ENCODE data around the gene EFNB1. TPM values are rescaled to one million over a fixed set of nuclear protein-coding genes. Genes with fewer than 3 reads are reported as not detected.

EFNB1 gene
- polyA plus RNA-seq, 1 donor (not counting 4 experiments of a cell fraction or from before 2014, with no cell fraction given) = 90.3 TPM

DNA sequence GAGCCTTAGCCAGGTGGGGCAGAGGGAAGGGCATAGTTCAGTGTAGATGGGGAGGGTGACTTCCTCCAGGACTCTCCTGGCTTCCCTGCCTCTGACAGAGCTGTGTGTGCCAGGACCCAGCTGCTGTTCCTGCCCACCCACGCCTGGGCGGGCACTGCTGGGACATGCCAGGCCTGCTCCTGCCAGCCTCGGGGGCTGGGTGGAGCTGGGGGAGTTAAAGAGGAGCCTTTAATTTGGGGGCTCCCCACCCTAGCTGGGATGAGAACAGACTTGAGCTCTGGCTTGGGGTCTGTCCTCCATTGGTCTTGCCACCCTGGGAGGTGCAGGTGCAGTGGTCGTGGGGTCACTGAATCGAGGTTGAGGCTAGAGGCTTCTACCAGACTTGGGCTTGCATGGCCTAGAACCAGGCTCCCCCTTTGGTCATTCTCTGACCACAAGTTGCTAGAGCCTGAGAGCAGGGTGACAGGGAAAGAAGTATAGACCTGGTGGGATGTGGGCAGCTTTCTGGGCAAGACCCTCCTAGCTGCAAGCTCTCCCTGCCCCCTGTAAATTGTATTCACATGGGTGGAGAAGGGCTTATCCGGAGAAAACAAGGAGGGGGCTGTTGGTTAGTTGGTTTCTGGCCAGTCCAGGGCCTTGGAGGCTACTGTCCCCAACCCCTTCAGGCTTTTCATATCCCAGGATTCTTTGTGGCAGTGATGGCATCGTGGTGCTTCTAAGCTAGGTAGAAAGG lies 5.7 kb downstream of the EFNB1 start:
- H3K27ac ChIP-seq (ENCODE audit: control insufficient read depth, insufficient read depth, low read length) = peak overlapping the region; percentile 92
- peaks cover 23% of the 10 kb centered on the region for H4K20me1 ChIP-seq (ENCODE audit: control insufficient read depth, extremely low read depth, insufficient read depth, low read length)
- H3K4me1 ChIP-seq (ENCODE audit: control insufficient read depth, extremely low read depth, insufficient read depth, low read length) = peaks cover 51% of the 10 kb centered on the region
- no peaks in the 10 kb centered on the region for H3K27me3 ChIP-seq (ENCODE audit: control insufficient read depth, extremely low read depth, insufficient read depth, low read length)
- H2AFZ ChIP-seq (ENCODE audit: control insufficient read depth, low read length) = no peak overlapping the region
- peaks cover 4% of the 10 kb centered on the region for H3K9me1 ChIP-seq (ENCODE audit: control insufficient read depth, extremely low read depth, insufficient read depth, low read length)
- no peak for DNase-seq (ENCODE audit: low read depth, low spot score)
- no peak for FAIRE-seq
- H3K9me3 ChIP-seq (ENCODE audit: control insufficient read depth, low read depth, low read length) = no peaks in the 10 kb centered on the region
- H3K9ac ChIP-seq (ENCODE audit: control insufficient read depth, extremely low read depth, insufficient read depth, low read length) = peak overlapping the region; percentile 81
- peaks cover 7 to 30% of the 10 kb centered on the region in 2 experiments for H3K36me3 ChIP-seq (ENCODE audit: control insufficient read depth in 2 of 2, extremely low read depth in 1 of 2, insufficient read depth in 2 of 2, low read length in 2 of 2)
- H3K4me2 ChIP-seq (ENCODE audit: control insufficient read depth, extremely low read depth, insufficient read depth, low read depth, low read length) = peak overlapping the region; percentile 83
- H3K4me3 ChIP-seq (ENCODE audit: control insufficient read depth in 2 of 3, extremely low read depth in 1 of 3, insufficient read depth in 2 of 3, low read depth in 1 of 3, low read length in 3 of 3) = peak overlapping the region; percentile 67 to 86 (median 68)
- H3K79me2 ChIP-seq (ENCODE audit: control insufficient read depth, insufficient read depth, low read length) = peaks cover 100% of the 10 kb centered on the region
- TF ChIP-seq EZH2 (IDR thresholded peaks at IDR 0.05; ENCODE audit: low read length) = no peak
- TF ChIP-seq, protein P1, sequence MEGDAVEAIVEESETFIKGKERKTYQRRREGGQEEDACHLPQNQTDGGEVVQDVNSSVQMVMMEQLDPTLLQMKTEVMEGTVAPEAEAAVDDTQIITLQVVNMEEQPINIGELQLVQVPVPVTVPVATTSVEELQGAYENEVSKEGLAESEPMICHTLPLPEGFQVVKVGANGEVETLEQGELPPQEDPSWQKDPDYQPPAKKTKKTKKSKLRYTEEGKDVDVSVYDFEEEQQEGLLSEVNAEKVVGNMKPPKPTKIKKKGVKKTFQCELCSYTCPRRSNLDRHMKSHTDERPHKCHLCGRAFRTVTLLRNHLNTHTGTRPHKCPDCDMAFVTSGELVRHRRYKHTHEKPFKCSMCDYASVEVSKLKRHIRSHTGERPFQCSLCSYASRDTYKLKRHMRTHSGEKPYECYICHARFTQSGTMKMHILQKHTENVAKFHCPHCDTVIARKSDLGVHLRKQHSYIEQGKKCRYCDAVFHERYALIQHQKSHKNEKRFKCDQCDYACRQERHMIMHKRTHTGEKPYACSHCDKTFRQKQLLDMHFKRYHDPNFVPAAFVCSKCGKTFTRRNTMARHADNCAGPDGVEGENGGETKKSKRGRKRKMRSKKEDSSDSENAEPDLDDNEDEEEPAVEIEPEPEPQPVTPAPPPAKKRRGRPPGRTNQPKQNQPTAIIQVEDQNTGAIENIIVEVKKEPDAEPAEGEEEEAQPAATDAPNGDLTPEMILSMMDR (optimal IDR thresholded peaks at IDR 0.05 in 1 of 3, IDR thresholded peaks at IDR 0.05 in 1 of 3, conservative IDR thresholded peaks at IDR 0.05 in 1 of 3; ENCODE audit: extremely low read depth in 1 of 3, insufficient read depth in 2 of 3, low read length in 3 of 3) = no peak
- dilution Hi-C loops (cut with MboI; ENCODE audit: extremely low pct_ligation_motif_present, low sequenced_read_pairs) = no loop called here

DNA sequence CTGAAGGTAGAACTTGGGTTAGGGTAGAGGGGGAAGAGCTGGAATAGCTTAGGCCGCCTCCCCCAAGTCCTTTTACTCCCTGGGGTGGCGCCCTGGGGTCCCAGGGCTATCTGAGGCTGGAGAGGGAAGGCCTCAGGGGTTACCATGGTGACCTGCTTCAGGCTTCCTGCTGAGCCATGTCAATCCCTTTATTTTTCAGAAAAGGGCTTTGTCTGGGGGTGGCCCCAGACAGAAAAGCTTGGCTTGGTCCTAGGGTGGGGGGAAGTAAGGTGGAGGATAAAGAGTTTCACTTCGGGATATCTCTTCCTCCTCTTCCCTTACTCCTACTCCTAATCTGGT lies 6.3 kb downstream of the EFNB1 start:
- DNase-seq (ENCODE audit: low read depth, low spot score) (no peak), FAIRE-seq (no peak)
- Histone ChIP-seq H3K4me1 (ENCODE audit: control insufficient read depth, extremely low read depth, insufficient read depth, low read length) (peaks cover 56% of the 10 kb centered on the region), H2AFZ (ENCODE audit: control insufficient read depth, low read length) (no peak overlapping the region), H3K27me3 (ENCODE audit: control insufficient read depth, extremely low read depth, insufficient read depth, low read length) (no peaks in the 10 kb centered on the region), H3K9me3 (ENCODE audit: control insufficient read depth, low read depth, low read length) (no peaks in the 10 kb centered on the region), H3K27ac (ENCODE audit: control insufficient read depth, insufficient read depth, low read length) (peak overlapping the region; percentile 92), H3K4me3 (ENCODE audit: control insufficient read depth in 2 of 3, extremely low read depth in 1 of 3, insufficient read depth in 2 of 3, low read depth in 1 of 3, low read length in 3 of 3) (peak overlapping the region in 2 of 3 experiments; percentile 51 to 86), H3K4me2 (ENCODE audit: control insufficient read depth, extremely low read depth, insufficient read depth, low read depth, low read length) (peak overlapping the region; percentile 83), H3K9ac (ENCODE audit: control insufficient read depth, extremely low read depth, insufficient read depth, low read length) (peak overlapping the region; percentile 81), H3K36me3 (ENCODE audit: control insufficient read depth in 2 of 2, extremely low read depth in 1 of 2, insufficient read depth in 2 of 2, low read length in 2 of 2) (peaks cover 7 to 32% of the 10 kb centered on the region in 2 experiments), H3K9me1 (ENCODE audit: control insufficient read depth, extremely low read depth, insufficient read depth, low read length) (peaks cover 4% of the 10 kb centered on the region), H4K20me1 (ENCODE audit: control insufficient read depth, extremely low read depth, insufficient read depth, low read length) (peaks cover 23% of the 10 kb centered on the region), H3K79me2 (ENCODE audit: control insufficient read depth, insufficient read depth, low read length) (peaks cover 100% of the 10 kb centered on the region)
- dilution Hi-C loops (cut with MboI; ENCODE audit: extremely low pct_ligation_motif_present, low sequenced_read_pairs) = no loop called here
- TF ChIP-seq, protein P1 (optimal IDR thresholded peaks at IDR 0.05 in 1 of 3, IDR thresholded peaks at IDR 0.05 in 1 of 3, conservative IDR thresholded peaks at IDR 0.05 in 1 of 3; ENCODE audit: extremely low read depth in 1 of 3, insufficient read depth in 2 of 3, low read length in 3 of 3) = no peak
- no peak for TF ChIP-seq EZH2 (IDR thresholded peaks at IDR 0.05; ENCODE audit: low read length)
